MM.1S (cell line): ENCODE results near the gene RFXAP.

ENCODE experiments used
- EZH2phosphoT487 ChIP-seq: fragments of 300-600 bp; sonication (generic); IDR thresholded peaks from 2 replicates; pipeline ENCODE4 v1.6.1; 2018; ENCODE audit warnings: antibody characterized with exemption, low read length
- TF ChIP-seq, protein P1 (sequence below): fragments of 300-600 bp; sonication (generic); IDR thresholded peaks from 2 replicates; pipeline ENCODE4 v1.5.1; 2016; ENCODE audit warnings: antibody characterized with exemption, low read length, mixed read lengths

DNA sequence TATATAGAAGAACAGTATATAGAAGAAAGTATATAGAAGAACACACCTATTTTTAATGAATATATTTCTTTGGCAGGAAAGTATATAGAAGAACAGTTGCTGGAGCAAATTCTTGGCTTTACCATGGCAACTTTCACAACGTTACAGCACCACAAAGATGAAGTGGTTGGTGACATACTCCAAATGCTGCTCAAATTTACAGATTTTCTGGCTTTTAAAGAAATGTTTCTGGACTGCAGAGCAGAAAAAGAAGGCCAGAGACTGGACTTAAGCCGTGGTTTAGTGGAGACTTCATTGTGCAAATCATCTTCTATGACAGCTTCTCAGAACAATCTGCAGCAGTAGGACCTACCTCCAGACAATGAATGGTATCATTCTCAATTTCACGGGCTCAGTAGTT is 24.3 kb upstream of the RFXAP start:
- TF ChIP-seq, protein P1, sequence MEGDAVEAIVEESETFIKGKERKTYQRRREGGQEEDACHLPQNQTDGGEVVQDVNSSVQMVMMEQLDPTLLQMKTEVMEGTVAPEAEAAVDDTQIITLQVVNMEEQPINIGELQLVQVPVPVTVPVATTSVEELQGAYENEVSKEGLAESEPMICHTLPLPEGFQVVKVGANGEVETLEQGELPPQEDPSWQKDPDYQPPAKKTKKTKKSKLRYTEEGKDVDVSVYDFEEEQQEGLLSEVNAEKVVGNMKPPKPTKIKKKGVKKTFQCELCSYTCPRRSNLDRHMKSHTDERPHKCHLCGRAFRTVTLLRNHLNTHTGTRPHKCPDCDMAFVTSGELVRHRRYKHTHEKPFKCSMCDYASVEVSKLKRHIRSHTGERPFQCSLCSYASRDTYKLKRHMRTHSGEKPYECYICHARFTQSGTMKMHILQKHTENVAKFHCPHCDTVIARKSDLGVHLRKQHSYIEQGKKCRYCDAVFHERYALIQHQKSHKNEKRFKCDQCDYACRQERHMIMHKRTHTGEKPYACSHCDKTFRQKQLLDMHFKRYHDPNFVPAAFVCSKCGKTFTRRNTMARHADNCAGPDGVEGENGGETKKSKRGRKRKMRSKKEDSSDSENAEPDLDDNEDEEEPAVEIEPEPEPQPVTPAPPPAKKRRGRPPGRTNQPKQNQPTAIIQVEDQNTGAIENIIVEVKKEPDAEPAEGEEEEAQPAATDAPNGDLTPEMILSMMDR = no peak
- no peak for TF ChIP-seq EZH2phosphoT487
